Activated CD8-positive, alpha-beta memory T cell treated with anti-CD3 and anti-CD28 coated beads for 36 hours (primary cell): Measurements from ENCODE around the gene C6orf62. TPM values are rescaled to one million over a fixed set of nuclear protein-coding genes. Genes with fewer than 3 reads are reported as not detected.
"Not testable (repeated sequence)": the region's sequence is repeated elsewhere in the genome, so short reads cannot be mapped to it uniquely, and the experiment has no call there.

Experiments
- CTCF ChIA-PET: fragments of 350-600 bp; sonication (Branson Sonifier 250); formaldehyde crosslinking; loops from one replicate; lab custom pipeline; 2021; ENCODE audit warnings: antibody characterized with exemption; lab: Charles Lee
- POLR2A ChIA-PET: fragments of 350-600 bp; sonication (Branson Sonifier 250); formaldehyde crosslinking; loops from one replicate; lab custom pipeline; 2021; ENCODE audit warnings: antibody characterized with exemption; lab: Charles Lee
- total RNA-seq, 2 experiments: library from RNA; stranded (reverse); gene quantifications; one replicate each; pipeline ENCODE4 v1.2.3, GENCODE V29; 2021

Gene C6orf62
- 10 to 100 TPM; 94.2 to 98.3 TPM for total RNA-seq

DNA sequence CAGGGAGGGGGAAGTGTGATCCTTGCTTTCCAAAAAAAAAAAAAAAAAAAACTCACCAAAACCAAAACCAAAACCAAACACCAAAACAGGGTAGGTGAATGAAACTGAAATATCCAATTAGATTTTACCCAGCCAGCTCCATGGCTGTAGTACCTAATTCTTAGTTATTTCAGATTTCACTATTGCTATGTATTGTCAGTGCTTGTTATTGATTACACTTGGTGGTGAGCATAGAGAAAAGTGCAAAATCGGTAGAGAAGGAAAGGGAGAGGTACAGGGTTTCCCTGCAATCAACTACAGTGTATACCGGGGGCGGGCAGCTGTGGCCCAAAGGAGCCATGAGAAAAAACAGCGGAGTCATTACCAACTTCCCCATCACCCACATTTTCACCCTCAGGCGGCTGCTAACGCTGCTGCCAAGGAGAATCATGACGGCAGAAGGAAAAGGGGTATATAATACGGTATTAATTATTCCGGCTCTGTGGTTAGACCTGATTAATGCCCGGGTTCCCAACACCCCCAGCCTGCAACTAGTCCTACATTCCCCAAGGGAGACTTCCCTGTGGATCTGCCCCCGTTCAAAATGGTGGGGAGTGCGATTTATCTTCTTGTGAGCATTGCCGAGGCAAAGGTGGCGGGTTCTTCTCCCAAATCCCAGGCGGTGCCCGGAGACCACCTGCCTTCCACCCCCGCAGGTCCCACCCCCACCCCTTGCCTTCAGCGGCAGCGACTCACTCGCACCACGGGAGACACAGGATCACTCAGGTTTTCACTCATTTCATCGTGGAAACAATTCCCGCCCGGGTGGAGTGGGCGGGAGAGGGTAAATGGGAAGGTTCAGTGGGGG, at the start of gene C6orf62:
TSS of gene C6orf62 (minus strand) at position 30 of the 847 bp plus-strand sequence. CDS start 486 bp downstream, outside the sequence.
- CTCF ChIA-PET = interaction anchor here (0.7 to 0.9 kb wide), 2 partner anchors 9 to 26 kb away, joined by 3 to 4 read pairs; no protein-coding TSS in a partner anchor
- POLR2A ChIA-PET = interaction anchor here (0.6 to 1.6 kb wide), 7 partner anchors 16 to 140 kb away, joined by 3 to 9 read pairs (median 4); partner anchors contain the start of gene GMNN

- POLR2A ChIA-PET = no interaction called here
Measured at GRCh38 chr6:24768361-24768760, 49.4 kb upstream of the C6orf62 start.

DNA sequence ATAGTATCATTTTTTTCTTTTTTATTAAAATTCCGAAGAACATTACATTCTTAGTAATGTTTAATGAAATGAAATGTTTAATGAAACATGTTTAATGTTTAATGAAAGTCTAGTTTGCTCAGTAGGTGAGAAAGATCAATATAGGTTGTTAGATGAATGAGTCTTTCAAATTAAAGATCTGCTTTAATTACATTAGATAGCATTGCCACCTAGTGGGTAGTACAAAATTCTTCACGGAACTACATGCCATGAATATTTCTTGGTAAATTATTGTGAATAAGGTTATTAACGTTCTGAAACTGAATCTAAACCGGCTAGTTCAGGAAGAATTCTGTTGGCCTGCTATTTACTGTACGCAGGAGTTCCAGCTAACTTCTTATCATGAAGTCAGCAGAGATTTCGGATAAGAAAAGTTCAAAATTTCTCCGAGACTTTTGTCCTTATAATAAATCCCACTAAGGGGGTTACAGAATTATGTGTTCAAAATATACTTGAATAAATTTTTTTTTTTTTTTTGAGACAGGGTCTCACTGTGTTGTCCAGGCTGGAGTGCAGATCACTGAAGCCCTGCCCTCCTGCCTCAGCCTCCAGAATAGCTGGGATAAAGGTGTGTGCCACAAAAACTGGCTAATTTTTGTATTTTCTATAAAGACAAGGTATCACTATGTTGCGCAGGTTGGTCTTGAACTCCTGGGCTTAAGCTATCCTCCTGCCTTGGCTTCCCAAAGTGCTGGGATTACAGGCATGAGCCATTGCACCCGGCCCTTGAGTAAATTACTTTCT, 47.9 kb upstream of the C6orf62 start:
- POLR2A ChIA-PET = no interaction called here
- CTCF ChIA-PET = interaction anchor here (0.7 to 1.8 kb wide), 5 partner anchors 49 to 1444 kb away, joined by 3 to 8 read pairs (median 3); no protein-coding TSS in a partner anchor

More at GRCh38 chr6:24768361-24768760, 49.4 kb upstream of the C6orf62 start:
- CTCF ChIA-PET = no interaction called here

DNA sequence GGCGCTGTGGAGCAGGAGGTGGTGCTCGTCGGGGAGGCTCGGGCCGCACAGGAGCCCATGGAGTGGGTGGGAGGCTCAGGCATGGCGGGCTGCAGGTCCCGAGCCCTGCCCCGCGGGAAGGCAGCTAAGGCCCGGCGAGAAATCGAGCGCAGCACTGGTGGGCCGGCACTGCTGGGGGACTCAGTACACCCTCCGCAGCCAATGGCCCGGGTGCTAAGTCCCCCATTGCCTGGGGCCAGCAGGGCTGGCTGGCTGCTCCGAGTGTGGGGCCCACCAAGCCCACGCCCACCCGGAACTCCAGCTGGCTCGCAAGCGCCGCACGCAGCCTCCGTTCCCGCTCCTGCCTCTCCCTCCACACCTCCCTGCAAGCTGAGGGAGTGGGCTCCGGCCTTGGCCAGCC, 47.0 kb upstream of the C6orf62 start:
- CTCF ChIA-PET = interaction anchor here (1.1 to 1.8 kb wide), 2 partner anchors 48 to 184 kb away, joined by 3 to 8 read pairs; no protein-coding TSS in a partner anchor
- POLR2A ChIA-PET = not testable (repeated sequence)

- POLR2A ChIA-PET = interaction anchor here (0.7 kb wide), 1 partner anchor 46 kb away, joined by 4 read pairs; the partner anchor contains the start of gene C6orf62
Measured at GRCh38 chr6:24764833-24765828, 46.2 kb upstream of the C6orf62 start.

DNA sequence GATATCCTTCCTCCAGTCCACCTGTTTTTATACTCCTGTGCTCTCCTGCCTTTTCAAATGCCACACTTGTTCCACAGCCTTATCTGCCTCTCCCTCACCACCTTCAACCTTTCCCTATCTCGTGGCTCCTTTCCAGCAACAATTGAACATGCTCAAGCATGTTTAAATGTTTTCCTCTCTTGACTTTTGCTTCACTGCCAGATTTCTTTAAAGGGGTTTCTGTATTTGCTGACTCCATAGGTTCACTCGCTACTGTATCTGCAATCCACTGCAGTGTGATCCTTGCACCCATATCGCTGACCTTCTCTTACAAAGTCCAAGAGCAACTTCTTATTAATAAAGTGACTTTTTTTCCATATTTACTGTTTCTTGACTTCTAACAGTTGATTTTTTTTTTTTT, 44.6 kb upstream of the C6orf62 start:
- ChIA-PET CTCF (no interaction called here), POLR2A (no interaction called here)

More at GRCh38 chr6:24764833-24765828, 46.2 kb upstream of the C6orf62 start:
- CTCF ChIA-PET = interaction anchor here (1.8 kb wide), 1 partner anchor 183 kb away, joined by 8 read pairs; no protein-coding TSS in a partner anchor

GRCh38 chr6:24761851-24762250, 42.9 kb upstream of the C6orf62 start:
- ChIA-PET CTCF (no interaction called here), POLR2A (no interaction called here)

DNA sequence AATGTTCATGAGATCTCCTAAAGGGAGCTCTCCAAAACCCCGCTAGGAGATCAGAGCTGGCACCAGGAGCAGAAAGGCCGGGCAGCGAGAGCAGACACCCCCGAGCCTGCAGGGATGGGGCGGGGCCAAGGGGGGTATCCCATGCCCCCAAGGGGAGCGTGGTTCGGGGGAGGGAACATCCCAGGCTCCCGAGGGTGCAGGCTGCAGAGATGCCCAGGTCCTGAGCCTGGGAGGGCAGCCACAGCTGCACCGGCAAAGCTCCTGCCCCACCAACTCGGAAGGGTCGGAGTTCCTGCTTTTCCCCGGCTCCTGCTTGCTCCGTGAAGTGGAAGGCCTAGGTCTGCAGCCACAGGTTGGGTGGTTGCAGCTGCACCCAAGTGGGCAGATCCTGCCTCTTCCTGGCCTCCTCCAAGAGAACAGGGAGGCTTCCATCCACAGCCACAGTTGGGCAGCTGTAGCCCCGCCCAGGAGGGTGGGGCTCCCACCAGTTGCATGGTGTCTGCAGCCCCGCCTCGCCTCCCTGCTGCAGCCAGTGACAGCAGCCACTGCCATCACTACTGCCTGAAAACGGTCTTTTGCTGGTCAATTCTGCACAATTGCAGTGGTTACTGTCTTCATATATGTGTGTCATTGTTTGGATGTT, 42.4 kb upstream of the C6orf62 start:
- ChIA-PET CTCF (interaction anchor here (0.8 kb wide), 1 partner anchor 16 kb away, joined by 3 read pairs; no protein-coding TSS in a partner anchor), POLR2A (no interaction called here)

- ChIA-PET CTCF (no interaction called here), POLR2A (no interaction called here)
Measured at GRCh38 chr6:24760210-24760609, 41.3 kb upstream of the C6orf62 start.

GRCh38 chr6:24759718-24760117, 40.8 kb upstream of the C6orf62 start:
- ChIA-PET POLR2A (no interaction called here), CTCF (no interaction called here)

- CTCF ChIA-PET = no interaction called here
- POLR2A ChIA-PET = no interaction called here
Measured at GRCh38 chr6:24757611-24758010, 38.7 kb upstream of the C6orf62 start.

GRCh38 chr6:24755279-24755678, 36.3 kb upstream of the C6orf62 start:
- POLR2A ChIA-PET = no interaction called here
- CTCF ChIA-PET = no interaction called here

DNA sequence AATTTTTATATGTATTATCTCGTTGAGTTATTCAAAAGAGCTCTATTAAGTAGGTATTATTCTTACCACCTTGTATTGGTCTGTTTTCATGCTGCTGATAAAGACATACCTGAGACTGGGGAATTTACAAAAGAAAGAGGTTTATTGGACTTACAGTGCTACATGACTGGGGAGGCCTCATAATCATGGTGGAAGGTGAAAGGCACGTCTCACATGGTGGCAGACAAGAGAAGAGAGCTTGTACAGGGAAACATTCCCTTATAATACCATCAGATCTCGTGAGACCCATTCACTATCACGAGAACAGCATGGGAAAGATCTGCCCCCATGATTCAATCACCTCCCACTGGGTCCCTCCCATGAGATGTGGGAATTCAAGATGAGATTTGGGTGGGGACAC, 35.4 kb upstream of the C6orf62 start:
- CTCF ChIA-PET, POLR2A ChIA-PET: not testable (repeated sequence)

DNA sequence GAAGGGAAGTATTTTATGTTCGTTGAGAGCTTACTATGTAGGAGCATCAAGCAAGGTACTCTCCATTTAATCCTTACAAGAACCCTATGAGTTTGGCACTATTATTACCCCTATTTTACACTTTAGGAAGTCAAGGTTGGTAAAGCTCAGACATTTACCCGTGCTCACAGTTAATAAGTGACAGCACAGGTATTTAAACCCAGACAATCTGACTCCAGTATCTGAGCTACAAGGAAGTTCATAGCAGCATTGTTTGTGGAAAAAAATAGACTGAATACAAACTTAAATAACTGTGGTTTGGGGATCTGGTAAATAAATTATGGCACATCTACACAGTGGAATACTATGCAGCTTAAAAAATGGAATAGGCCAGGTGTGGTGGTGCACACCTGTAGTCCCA, 34.6 kb upstream of the C6orf62 start:
- CTCF ChIA-PET = no interaction called here
- POLR2A ChIA-PET = interaction anchor here (0.6 kb wide), 1 partner anchor 512 kb away, joined by 3 read pairs; no protein-coding TSS in a partner anchor

- POLR2A ChIA-PET = no interaction called here
Measured at GRCh38 chr6:24752917-24753492, 34.1 kb upstream of the C6orf62 start.

DNA sequence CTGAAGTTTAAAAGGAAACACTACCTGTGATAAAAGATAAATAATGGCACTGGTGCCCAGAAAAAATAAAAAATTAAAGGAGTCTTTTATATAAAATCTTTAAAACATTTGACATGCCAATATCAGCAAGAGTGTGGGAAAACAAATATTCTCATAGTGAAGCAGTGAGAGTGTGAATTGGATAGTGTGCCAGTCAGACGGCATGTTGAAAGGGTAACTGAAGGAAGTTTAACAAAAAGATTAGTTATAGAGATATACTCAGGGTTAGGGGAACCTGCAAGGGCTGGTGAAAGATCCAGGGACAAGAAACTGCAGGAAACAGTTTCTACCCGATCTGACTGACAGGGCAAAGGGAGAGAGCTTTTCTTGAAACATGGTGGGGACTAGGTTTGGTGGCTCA, 33.5 kb upstream of the C6orf62 start:
- CTCF ChIA-PET = no interaction called here
- POLR2A ChIA-PET = no interaction called here

More at GRCh38 chr6:24752917-24753492, 34.1 kb upstream of the C6orf62 start:
- CTCF ChIA-PET = no interaction called here

DNA sequence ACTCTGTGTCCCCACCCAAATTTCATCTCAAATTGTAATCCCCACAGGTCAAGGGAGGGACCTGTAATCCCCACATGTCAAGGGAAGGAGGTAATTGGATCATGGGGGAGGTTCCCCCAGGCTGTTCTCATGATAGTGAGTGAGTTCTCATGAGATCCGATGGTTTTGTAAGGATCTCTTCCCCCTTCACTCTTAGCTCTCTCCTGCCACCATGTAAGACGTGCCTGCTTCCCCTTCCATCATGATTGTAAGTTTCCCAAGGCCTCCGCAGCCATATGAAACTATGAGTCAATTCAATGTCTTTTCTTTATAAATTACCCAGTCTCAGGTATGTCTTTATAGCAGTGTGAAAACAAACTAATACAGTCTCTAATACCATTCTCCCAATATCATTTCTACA, 31.9 kb upstream of the C6orf62 start:
- CTCF ChIA-PET, POLR2A ChIA-PET: not testable (repeated sequence)

DNA sequence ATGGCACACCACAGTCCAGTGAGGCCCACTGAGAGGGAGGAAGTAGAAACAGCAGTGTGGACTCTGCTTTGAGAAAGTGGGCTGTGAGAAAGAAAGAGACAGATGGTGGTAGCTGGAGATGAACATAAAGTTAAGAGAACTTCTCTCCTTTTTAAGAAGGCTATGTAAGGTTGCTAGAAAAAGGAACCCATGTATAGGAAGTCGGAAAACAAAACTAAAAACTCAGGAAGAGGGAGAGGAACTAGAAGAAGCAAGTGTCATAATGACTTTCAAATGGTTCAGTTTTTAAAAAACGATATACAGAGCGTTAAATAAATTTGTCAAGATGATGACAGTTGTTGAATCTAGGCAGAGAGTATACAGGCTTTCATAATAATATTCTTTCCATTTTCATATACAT, 30.3 kb upstream of the C6orf62 start:
- ChIA-PET CTCF (no interaction called here), POLR2A (no interaction called here)
